Type B pancreatic cell (in vitro differentiated cells): ENCODE results near the gene MAP2. TPM values are rescaled to one million over a fixed set of nuclear protein-coding genes. Genes with fewer than 3 reads are reported as not detected.

Experiments
- DNase-seq: peaks from one replicate; pipeline ENCODE4 v3.0.0; 2021; ENCODE audit warnings: mixed read lengths; ENCODE audit not compliant: unreplicated experiment; ENCODE audit errors: extremely low spot score
- H3K27ac Mint-ChIP-seq: 2 replicates; pipeline ENCODE4 v1.8.0; 2021; ENCODE audit warnings: mild to moderate bottlenecking, mixed read lengths
- H3K27me3 Mint-ChIP-seq: 2 replicates; pipeline ENCODE4 v1.8.0; 2021; ENCODE audit warnings: mixed read lengths
- H3K36me3 Mint-ChIP-seq: 2 replicates; pipeline ENCODE4 v1.8.0; 2021; ENCODE audit warnings: mixed read lengths
- H3K4me1 Mint-ChIP-seq: one replicate; pipeline ENCODE4 v1.8.0; 2021; ENCODE audit warnings: mixed read lengths; ENCODE audit not compliant: unreplicated experiment
- H3K4me3 Mint-ChIP-seq: 2 replicates; pipeline ENCODE4 v1.8.0; 2021; ENCODE audit warnings: mild to moderate bottlenecking, mixed read lengths
- H3K9me3 Mint-ChIP-seq: 2 replicates; pipeline ENCODE4 v1.8.0; 2021; ENCODE audit warnings: mixed read lengths
- CTCF ChIP-seq: fragments of 200-600 bp; sonication (generic); conservative IDR thresholded peaks from 2 replicates; pipeline ENCODE4 v1.5.0; 2021; ENCODE audit warnings: antibody characterized with exemption, mild to moderate bottlenecking
- total RNA-seq: library from RNA; stranded (reverse); gene quantifications from 2 replicates; pipeline ENCODE4 v1.2.1, GENCODE V29; 2021; ENCODE audit warnings: low replicate concordance

MAP2 gene
- total RNA-seq, 1 donor from 2014 or later: 37.5 TPM

- Mint-ChIP-seq H3K36me3 (peaks cover 4% of the 10 kb centered on the region), H3K9me3 (no peaks in the 10 kb centered on the region), H3K27ac (no peak overlapping the region), H3K27me3 (peaks cover 3% of the 10 kb centered on the region), H3K4me3 (no peak overlapping the region), H3K4me1 (peaks cover 24% of the 10 kb centered on the region)
- DNase-seq: no peak
- no peak for TF ChIP-seq CTCF
Observed at GRCh38 chr2:209470466-209470865, 46.6 kb downstream of the MAP2 start.

- Mint-ChIP-seq H3K9me3 (no peaks in the 10 kb centered on the region), H3K36me3 (peaks cover 4% of the 10 kb centered on the region), H3K4me3 (no peak overlapping the region), H3K27me3 (peaks cover 3% of the 10 kb centered on the region), H3K27ac (no peak overlapping the region), H3K4me1 (peaks cover 25% of the 10 kb centered on the region)
- no peak for TF ChIP-seq CTCF
- no peak for DNase-seq
Observed at GRCh38 chr2:209471037-209471436, 47.2 kb downstream of the MAP2 start.

GRCh38 chr2:209472112-209472832 is 48.4 kb downstream of the MAP2 start:
- Mint-ChIP-seq H3K27me3 (peaks cover 3% of the 10 kb centered on the region), H3K4me3 (peak overlapping the region; percentile 18), H3K27ac (peak overlapping the region; percentile 57), H3K36me3 (peaks cover 4% of the 10 kb centered on the region), H3K9me3 (no peaks in the 10 kb centered on the region), H3K4me1 (peaks cover 35% of the 10 kb centered on the region)
- TF ChIP-seq CTCF: no peak
- no peak for DNase-seq

- H3K27ac Mint-ChIP-seq: peak overlapping the region; percentile 57
- H3K4me1 Mint-ChIP-seq: peaks cover 35% of the 10 kb centered on the region
- peak overlapping the region; percentile 18 for H3K4me3 Mint-ChIP-seq
- DNase-seq: no peak
- H3K36me3 Mint-ChIP-seq: peaks cover 4% of the 10 kb centered on the region
- no peaks in the 10 kb centered on the region for H3K9me3 Mint-ChIP-seq
- H3K27me3 Mint-ChIP-seq: peaks cover 3% of the 10 kb centered on the region
- no peak for TF ChIP-seq CTCF
Observed at GRCh38 chr2:209472871-209473270, 49.0 kb downstream of the MAP2 start.

GRCh38 chr2:209473930-209474419 is 50.1 kb downstream of the MAP2 start:
- TF ChIP-seq CTCF: no peak
- H3K9me3 Mint-ChIP-seq: no peaks in the 10 kb centered on the region
- H3K27ac Mint-ChIP-seq: no peak overlapping the region
- peaks cover 35% of the 10 kb centered on the region for H3K4me1 Mint-ChIP-seq
- no peak overlapping the region for H3K4me3 Mint-ChIP-seq
- peaks cover 3% of the 10 kb centered on the region for H3K27me3 Mint-ChIP-seq
- no peak for DNase-seq
- peaks cover 4% of the 10 kb centered on the region for H3K36me3 Mint-ChIP-seq
